HepG2 (cell line): ENCODE measurements around the gene CNOT8. TPM values are rescaled to one million over a fixed set of nuclear protein-coding genes. Genes with fewer than 3 reads are reported as not detected.

Experiments used
- DNMT3B ChIP-seq: conservative IDR thresholded peaks from 2 replicates; pipeline ENCODE4 v1.6.1; 2016; ENCODE audit warnings: missing biosample characterization, control low read depth
- FOSL2 ChIP-seq: sonication (generic); formaldehyde crosslinking; IDR thresholded peaks from 2 replicates; pipeline ENCODE4 v1.4.0; 2020; ENCODE audit warnings: missing genetic modification reagents
- KAT8 ChIP-seq: IDR thresholded peaks from 2 replicates; pipeline ENCODE4 v1.6.1; 2016; ENCODE audit warnings: missing genetic modification reagents, missing compliant biosample characterization
- KDM1A ChIP-seq: IDR thresholded peaks from 2 replicates; pipeline ENCODE4 v1.6.1; 2016; ENCODE audit warnings: missing compliant biosample characterization
- KDM2A ChIP-seq: sonication (generic); formaldehyde crosslinking; IDR thresholded peaks from 2 replicates; pipeline ENCODE4 v1.4.0; 2020; ENCODE audit warnings: low read depth, missing genetic modification reagents, borderline replicate concordance
- RFXAP ChIP-seq: sonication (generic); formaldehyde crosslinking; IDR thresholded peaks from 2 replicates; pipeline ENCODE4 v1.4.0; 2020; ENCODE audit warnings: missing genetic modification reagents, borderline replicate concordance
- SP4 ChIP-seq: sonication (generic); formaldehyde crosslinking; IDR thresholded peaks from 2 replicates; pipeline ENCODE4 v1.8.1; 2023; ENCODE audit warnings: mild to moderate bottlenecking, missing genetic modification reagents
- ZC3H13 ChIP-seq: sonication (generic); formaldehyde crosslinking; IDR thresholded peaks from 2 replicates; pipeline ENCODE4 v1.8.1; 2023; ENCODE audit warnings: mild to moderate bottlenecking, missing genetic modification reagents, moderate library complexity
- ZMYM4 ChIP-seq: sonication (generic); formaldehyde crosslinking; IDR thresholded peaks from 2 replicates; pipeline ENCODE4 v1.8.1; 2023; ENCODE audit warnings: mild to moderate bottlenecking, missing genetic modification reagents
- ZNF3 ChIP-seq: IDR thresholded peaks from 2 replicates; pipeline ENCODE4 v1.7.0; 2017; ENCODE audit warnings: inconsistent platforms
- ZNF589 ChIP-seq: sonication (generic); formaldehyde crosslinking; conservative IDR thresholded peaks from 2 replicates; pipeline ENCODE4 v1.8.0; 2022; ENCODE audit warnings: mild to moderate bottlenecking, moderate library complexity, missing genetic modification reagents
- ZNF773 ChIP-seq: sonication (generic); formaldehyde crosslinking; IDR thresholded peaks from 2 replicates; pipeline ENCODE4 v1.4.0; 2020; ENCODE audit warnings: missing genetic modification reagents, borderline replicate concordance
- polyA plus RNA-seq, 8 experiments: library from polyadenylated mRNA; depleted of rRNA in 3 of 8; stranded (reverse) in 7 of 8; unstranded in 1 of 8; fragments of >200 nt; fragmentation: Illumina TruSeq in 4 of 8; extraction: Trizol in 4 of 8; gene quantifications; 2 replicates each; pipeline versions ENCODE4 v1.2.1 to v1.2.3, GENCODE V29; 2011 to 2016; ENCODE audit warnings: low read depth in 4 of 8, missing spikeins in 1 of 8, mixed read lengths in 1 of 8; ENCODE audit not compliant: insufficient read depth in 1 of 8
- total RNA-seq, 5 experiments: library from RNA; depleted of rRNA; stranded (reverse); fragments of >200 nt; fragmentation: Illumina TruSeq; extraction: Trizol; gene quantifications; 2 replicates each; pipeline ENCODE4 v1.2.3, GENCODE V29; 2016; ENCODE audit warnings: low read depth in 1 of 5
- TF ChIP-seq, protein P1 (sequence below): IDR thresholded peaks from 2 replicates; pipeline ENCODE4 v1.6.1; 2016; ENCODE audit warnings: control low read depth
- TF ChIP-seq, protein P2 (sequence below): sonication (generic); formaldehyde crosslinking; IDR thresholded peaks from 2 replicates; pipeline ENCODE4 v1.4.0; 2020; ENCODE audit warnings: missing genetic modification reagents, low read depth, mild to moderate bottlenecking, borderline replicate concordance
- TF ChIP-seq, protein P3 (sequence below): sonication (generic); formaldehyde crosslinking; IDR thresholded peaks from 2 replicates; pipeline ENCODE4 v1.9.0; 2021; ENCODE audit warnings: missing genetic modification reagents, mild to moderate bottlenecking, borderline replicate concordance
- TF ChIP-seq, protein P4 (sequence below): sonication (generic); formaldehyde crosslinking; IDR thresholded peaks from 2 replicates; pipeline ENCODE4 v1.9.0; 2021; ENCODE audit warnings: mild to moderate bottlenecking, missing genetic modification reagents
- TF ChIP-seq, protein P5 (sequence below): sonication (generic); formaldehyde crosslinking; conservative IDR thresholded peaks from 2 replicates; pipeline ENCODE4 v1.8.0; 2022; ENCODE audit warnings: mild to moderate bottlenecking, moderate library complexity, missing genetic modification reagents

The CNOT8 gene
- total and polyA plus RNA-seq, 2 of the 13 experiments (the other 11 are each of a cell fraction or from before 2014, with no cell fraction given): 37.1 to 74.9 TPM

DNA sequence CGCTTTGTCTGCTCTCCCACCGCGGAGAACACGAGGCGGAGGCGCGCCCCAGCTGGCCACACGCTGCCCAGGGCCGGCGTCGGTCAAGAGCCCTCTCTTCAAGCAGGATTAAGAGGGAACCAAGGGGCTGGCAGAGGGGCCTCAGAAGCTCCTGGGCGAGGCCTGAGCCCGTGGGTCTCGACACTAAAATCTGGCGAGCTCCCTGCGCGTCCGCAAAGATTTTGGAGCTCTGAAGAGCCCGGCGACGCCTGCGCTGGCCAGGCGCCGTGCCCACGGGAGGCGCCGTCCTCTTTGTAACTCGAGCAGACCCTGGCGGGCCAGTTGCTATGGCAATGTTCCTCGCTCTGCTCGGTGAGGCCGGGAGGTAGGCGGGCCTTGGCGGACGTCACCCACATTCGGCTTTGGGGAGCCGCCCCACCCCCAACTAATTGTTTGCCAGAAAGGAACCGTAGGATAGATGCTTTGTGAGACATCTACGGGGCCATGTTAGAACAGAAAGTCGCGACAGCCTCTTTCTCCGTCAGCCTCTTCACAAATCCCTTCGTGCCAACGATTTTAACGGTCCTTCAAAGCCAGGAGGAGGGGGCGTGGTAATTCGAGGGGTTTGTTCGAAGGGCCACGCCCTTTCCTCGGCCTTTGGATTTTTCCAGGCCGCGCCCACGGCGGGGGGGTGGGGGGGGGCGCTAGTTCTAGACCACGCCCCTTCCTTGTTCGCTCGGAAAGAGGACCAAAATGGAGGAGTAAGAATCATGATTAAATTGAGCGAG, 714 bp upstream of the CNOT8 start (continued):
- TF ChIP-seq, protein P1, sequence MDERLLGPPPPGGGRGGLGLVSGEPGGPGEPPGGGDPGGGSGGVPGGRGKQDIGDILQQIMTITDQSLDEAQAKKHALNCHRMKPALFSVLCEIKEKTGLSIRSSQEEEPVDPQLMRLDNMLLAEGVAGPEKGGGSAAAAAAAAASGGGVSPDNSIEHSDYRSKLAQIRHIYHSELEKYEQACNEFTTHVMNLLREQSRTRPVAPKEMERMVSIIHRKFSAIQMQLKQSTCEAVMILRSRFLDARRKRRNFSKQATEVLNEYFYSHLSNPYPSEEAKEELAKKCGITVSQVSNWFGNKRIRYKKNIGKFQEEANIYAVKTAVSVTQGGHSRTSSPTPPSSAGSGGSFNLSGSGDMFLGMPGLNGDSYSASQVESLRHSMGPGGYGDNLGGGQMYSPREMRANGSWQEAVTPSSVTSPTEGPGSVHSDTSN (CRISPR knock-in tag): no peak
- peak; percentile 28; the same call in 1 of the 2 replicates for TF ChIP-seq ZC3H13 (CRISPR knock-in tag)
- no peak for TF ChIP-seq FOSL2 (CRISPR knock-in tag)
- TF ChIP-seq DNMT3B (CRISPR knock-in tag): no peak
- TF ChIP-seq, protein P2, sequence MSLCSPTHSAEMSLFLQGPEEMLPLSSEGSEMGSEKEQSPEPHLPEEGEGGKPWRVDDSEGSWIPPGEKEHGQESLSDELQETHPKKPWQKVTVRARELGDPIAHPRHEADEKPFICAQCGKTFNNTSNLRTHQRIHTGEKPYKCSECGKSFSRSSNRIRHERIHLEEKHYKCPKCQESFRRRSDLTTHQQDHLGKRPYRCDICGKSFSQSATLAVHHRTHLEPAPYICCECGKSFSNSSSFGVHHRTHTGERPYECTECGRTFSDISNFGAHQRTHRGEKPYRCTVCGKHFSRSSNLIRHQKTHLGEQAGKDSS (CRISPR knock-in tag): no peak
- TF ChIP-seq ZMYM4 (CRISPR knock-in tag): peak; percentile 24; the same call in 1 of the 2 replicates
- peak; percentile 62; the same call in 1 of the 2 replicates for TF ChIP-seq RFXAP (CRISPR knock-in tag)
- TF ChIP-seq, protein P3, sequence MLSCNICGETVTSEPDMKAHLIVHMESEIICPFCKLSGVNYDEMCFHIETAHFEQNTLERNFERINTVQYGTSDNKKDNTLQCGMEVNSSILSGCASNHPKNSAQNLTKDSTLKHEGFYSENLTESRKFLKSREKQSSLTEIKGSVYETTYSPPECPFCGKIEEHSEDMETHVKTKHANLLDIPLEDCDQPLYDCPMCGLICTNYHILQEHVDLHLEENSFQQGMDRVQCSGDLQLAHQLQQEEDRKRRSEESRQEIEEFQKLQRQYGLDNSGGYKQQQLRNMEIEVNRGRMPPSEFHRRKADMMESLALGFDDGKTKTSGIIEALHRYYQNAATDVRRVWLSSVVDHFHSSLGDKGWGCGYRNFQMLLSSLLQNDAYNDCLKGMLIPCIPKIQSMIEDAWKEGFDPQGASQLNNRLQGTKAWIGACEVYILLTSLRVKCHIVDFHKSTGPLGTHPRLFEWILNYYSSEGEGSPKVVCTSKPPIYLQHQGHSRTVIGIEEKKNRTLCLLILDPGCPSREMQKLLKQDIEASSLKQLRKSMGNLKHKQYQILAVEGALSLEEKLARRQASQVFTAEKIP: no peak
- peak; percentile 15; the same call in 1 of the 2 replicates for TF ChIP-seq KAT8 (CRISPR knock-in tag)
- peak; percentile 59; the same call in 1 of the 2 replicates for TF ChIP-seq KDM2A (CRISPR knock-in tag)
- TF ChIP-seq ZNF589 (CRISPR knock-in tag): no peak
- TF ChIP-seq, protein P4, sequence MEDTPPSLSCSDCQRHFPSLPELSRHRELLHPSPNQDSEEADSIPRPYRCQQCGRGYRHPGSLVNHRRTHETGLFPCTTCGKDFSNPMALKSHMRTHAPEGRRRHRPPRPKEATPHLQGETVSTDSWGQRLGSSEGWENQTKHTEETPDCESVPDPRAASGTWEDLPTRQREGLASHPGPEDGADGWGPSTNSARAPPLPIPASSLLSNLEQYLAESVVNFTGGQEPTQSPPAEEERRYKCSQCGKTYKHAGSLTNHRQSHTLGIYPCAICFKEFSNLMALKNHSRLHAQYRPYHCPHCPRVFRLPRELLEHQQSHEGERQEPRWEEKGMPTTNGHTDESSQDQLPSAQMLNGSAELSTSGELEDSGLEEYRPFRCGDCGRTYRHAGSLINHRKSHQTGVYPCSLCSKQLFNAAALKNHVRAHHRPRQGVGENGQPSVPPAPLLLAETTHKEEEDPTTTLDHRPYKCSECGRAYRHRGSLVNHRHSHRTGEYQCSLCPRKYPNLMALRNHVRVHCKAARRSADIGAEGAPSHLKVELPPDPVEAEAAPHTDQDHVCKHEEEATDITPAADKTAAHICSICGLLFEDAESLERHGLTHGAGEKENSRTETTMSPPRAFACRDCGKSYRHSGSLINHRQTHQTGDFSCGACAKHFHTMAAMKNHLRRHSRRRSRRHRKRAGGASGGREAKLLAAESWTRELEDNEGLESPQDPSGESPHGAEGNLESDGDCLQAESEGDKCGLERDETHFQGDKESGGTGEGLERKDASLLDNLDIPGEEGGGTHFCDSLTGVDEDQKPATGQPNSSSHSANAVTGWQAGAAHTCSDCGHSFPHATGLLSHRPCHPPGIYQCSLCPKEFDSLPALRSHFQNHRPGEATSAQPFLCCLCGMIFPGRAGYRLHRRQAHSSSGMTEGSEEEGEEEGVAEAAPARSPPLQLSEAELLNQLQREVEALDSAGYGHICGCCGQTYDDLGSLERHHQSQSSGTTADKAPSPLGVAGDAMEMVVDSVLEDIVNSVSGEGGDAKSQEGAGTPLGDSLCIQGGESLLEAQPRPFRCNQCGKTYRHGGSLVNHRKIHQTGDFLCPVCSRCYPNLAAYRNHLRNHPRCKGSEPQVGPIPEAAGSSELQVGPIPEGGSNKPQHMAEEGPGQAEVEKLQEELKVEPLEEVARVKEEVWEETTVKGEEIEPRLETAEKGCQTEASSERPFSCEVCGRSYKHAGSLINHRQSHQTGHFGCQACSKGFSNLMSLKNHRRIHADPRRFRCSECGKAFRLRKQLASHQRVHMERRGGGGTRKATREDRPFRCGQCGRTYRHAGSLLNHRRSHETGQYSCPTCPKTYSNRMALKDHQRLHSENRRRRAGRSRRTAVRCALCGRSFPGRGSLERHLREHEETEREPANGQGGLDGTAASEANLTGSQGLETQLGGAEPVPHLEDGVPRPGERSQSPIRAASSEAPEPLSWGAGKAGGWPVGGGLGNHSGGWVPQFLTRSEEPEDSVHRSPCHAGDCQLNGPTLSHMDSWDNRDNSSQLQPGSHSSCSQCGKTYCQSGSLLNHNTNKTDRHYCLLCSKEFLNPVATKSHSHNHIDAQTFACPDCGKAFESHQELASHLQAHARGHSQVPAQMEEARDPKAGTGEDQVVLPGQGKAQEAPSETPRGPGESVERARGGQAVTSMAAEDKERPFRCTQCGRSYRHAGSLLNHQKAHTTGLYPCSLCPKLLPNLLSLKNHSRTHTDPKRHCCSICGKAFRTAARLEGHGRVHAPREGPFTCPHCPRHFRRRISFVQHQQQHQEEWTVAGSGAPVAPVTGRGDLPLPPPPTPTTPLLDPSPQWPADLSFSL: 0 out of 2 replicates have a peak, but pooled peaks have one; percentile 60
- TF ChIP-seq KDM1A (CRISPR knock-in tag): no peak
- no peak for TF ChIP-seq ZNF3 (CRISPR knock-in tag)
- peak; percentile 14; the same call in 1 of the 2 replicates for TF ChIP-seq SP4 (CRISPR knock-in tag)
- TF ChIP-seq ZNF773 (CRISPR knock-in tag): no peak
- TF ChIP-seq, protein P5, sequence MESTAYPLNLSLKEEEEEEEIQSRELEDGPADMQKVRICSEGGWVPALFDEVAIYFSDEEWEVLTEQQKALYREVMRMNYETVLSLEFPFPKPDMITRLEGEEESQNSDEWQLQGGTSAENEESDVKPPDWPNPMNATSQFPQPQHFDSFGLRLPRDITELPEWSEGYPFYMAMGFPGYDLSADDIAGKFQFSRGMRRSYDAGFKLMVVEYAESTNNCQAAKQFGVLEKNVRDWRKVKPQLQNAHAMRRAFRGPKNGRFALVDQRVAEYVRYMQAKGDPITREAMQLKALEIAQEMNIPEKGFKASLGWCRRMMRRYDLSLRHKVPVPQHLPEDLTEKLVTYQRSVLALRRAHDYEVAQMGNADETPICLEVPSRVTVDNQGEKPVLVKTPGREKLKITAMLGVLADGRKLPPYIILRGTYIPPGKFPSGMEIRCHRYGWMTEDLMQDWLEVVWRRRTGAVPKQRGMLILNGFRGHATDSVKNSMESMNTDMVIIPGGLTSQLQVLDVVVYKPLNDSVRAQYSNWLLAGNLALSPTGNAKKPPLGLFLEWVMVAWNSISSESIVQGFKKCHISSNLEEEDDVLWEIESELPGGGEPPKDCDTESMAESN (CRISPR knock-in tag): 0 out of 2 replicates have a peak, but pooled peaks have one; percentile 25
